ENCODE data around the gene DGKQ. TPM values are rescaled to one million over a fixed set of nuclear protein-coding genes. Genes with fewer than 3 reads are reported as not detected.
A peak's percentile ranks its signal among the peaks of the same experiment; 100 is the strongest.

Gene DGKQ
- total and polyA plus RNA-seq, 2 of the 13 experiments (the other 11 are each of a cell fraction or from before 2014, with no cell fraction given): 4.5 to 7.2 TPM

GRCh38 chr4:931960-932712 is 41.2 kb downstream of the DGKQ start, which contains the start of the genes GAK and TMEM175 (continued):
- TF ChIP-seq ATF2 (CRISPR knock-in tag; IDR thresholded peaks at IDR 0.05) (peak; percentile 68), TP53 (CRISPR knock-in tag; conservative IDR thresholded peaks at IDR 0.05) (no peak), SMAD3 (CRISPR knock-in tag; IDR thresholded peaks at IDR 0.05) (no peak), CHD2 (IDR thresholded peaks at IDR 0.05; ENCODE audit: low read depth, low read length) (no peak), ELK4 (CRISPR knock-in tag; IDR thresholded peaks at IDR 0.05; ENCODE audit: borderline replicate concordance) (0 out of 2 replicates have a peak, but pooled peaks have one; percentile 6), IRF9 (CRISPR knock-in tag; IDR thresholded peaks at IDR 0.05; ENCODE audit: borderline replicate concordance) (0 out of 2 replicates have a peak, but pooled peaks have one; percentile 63), ARID4A (CRISPR knock-in tag; IDR thresholded peaks at IDR 0.05; ENCODE audit: borderline replicate concordance) (peak; percentile 99), ZNF83 (CRISPR knock-in tag; IDR thresholded peaks at IDR 0.05; ENCODE audit: borderline replicate concordance) (no peak; the same call in 1 of the 2 replicates), ZNF550 (CRISPR knock-in tag; IDR thresholded peaks at IDR 0.05; ENCODE audit: borderline replicate concordance) (no peak), CBX2 (IDR thresholded peaks at IDR 0.05; ENCODE audit: low read depth, low read length) (no peak), CBX2 (CRISPR knock-in tag; IDR thresholded peaks at IDR 0.05; ENCODE audit: low read depth) (no peak), ZNF432 (CRISPR knock-in tag; IDR thresholded peaks at IDR 0.05; ENCODE audit: borderline replicate concordance) (no peak), KMT2A (CRISPR knock-in tag; IDR thresholded peaks at IDR 0.05) (peak; percentile 76; the same call in 1 of the 2 replicates), NBN (conservative IDR thresholded peaks at IDR 0.05) (no peak), ZNF589 (CRISPR knock-in tag; conservative IDR thresholded peaks at IDR 0.05) (peak; percentile 83; the same call in 1 of the 2 replicates), LRRFIP1 (CRISPR knock-in tag; conservative IDR thresholded peaks at IDR 0.05) (no peak)
